Activated CD4-positive, alpha-beta T cell treated with anti-CD3 and anti-CD28 coated beads for 24 hours (primary cell): Measurements from ENCODE around the gene CHIT1.

Experiments used
- DNase-seq, 2 donors: peaks; one replicate each; pipeline ENCODE4 v3.0.0-alpha.2; 2020; ENCODE audit warnings: low read depth in 2 of 2

Gene CHIT1

DNA sequence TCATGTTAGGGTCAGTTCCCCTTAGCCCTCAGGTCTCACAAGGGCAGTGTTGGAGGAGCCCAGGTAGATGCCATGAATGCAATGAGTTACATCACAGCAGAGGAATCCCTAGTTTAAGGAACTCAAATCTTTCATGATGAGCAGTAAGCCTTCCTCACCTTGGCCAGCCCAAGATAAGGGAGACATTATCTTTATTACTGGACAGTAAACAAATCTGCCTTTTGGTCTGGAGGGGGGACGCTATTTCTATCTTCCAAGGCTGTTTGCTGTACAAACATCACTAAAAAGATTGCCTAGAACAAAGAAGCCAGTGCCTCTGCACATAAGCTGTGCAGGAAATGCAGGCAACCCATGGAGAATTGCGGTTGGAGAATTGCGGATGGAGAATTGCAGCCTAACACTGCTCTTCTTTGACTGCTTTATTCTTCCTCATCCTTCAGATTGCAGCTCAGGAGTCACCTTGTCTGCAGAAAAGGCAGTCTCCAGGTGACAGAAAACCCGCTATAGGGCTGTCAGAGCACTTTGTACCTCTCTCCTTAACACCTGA lies 40.7 kb downstream of the CHIT1 start:
- no peak for DNase-seq

DNA sequence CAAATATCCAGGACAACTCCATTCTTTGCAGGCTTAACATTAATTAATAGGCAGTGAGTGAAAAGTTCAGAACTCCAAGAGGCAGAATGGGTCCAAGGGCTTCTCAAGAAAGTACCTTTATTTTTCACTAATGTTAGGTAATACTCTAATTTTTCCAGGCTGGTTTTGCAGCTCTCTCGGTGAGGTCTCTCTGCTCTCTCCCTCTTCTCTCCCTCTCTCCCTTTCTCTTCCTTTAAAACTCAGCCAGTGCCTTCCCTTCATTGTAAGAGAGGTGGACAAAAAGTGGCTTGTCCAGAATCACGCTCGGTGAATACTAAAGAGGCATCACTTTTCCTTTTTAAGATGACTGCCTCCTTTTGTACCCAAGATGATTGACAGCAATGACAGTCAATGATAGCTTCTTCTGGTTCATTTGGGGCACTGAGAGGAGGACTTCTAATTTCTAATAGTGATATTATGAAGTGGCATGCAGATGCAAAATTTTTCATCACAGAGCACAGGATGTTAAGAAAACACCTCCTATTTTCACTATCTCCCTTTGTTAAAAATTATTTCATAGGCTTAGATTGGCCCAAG lies 41.7 kb downstream of the CHIT1 start:
- DNase-seq, result no peak

DNA sequence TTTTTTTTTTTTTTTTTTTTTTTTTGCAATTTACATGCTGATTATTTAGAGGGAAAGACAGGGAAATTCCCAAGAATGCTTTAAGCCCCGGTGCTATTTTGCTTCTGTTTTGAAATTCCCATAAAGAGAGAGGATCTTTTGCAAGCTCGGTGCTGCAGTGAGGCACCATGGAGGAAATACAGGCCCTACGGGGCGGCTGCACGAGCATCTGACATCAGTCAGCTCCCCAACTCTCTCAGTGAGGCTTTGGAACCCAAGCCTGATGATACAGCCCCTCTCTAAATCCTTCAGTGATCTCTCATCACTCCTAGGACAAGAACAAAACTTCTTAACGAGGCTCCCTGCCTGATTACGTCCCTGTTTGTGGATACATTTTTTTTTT lies 42.2 kb downstream of the CHIT1 start:
- DNase-seq, result no peak

DNA sequence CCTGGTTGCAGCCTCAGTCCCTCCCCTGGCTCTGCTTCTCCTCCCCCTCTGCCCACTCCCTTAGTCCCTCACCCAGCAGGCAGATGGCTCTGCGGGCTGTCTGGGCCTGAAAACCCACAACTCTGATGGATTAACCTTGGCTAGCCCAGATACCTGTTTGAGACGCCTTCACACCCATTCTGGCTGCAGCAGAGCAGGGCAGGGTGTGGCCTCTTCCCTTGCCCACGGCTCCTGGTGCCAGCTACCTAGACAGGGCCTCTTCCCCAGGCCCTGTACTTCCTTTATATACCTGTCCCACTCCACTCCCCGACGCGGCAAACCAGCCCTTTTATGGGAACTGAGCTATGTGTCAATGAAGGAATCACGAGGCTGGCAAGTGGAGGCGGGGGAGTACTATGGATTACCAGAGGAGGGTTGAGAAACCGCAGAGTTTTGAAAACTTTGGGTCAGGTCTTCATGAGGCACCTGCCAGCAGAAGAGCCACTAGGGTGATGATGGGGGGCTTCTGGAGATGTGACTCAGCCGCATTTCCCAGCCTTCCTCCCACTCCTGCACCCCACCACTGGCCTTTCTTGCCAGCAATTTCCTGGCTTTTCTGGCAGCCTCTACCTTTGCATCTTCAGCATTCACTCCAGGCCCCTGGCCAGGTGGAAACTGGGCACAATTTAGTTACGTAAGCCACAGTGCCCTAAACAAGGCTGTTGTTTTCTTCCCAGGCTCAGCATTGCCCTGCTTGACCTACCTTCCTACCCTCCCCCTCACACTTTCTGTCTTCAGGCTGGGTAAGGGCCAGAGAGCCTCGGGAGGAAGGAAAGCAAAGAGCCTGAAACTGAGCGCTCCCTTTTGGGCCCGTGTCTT lies 42.8 kb downstream of the CHIT1 start, which contains the start of gene CHI3L1:
CHI3L1 (minus strand) TSS at position 259 of the 858 bp plus-strand sequence; CDS start at position 178, 81 bp downstream.
- no peak for DNase-seq

DNA sequence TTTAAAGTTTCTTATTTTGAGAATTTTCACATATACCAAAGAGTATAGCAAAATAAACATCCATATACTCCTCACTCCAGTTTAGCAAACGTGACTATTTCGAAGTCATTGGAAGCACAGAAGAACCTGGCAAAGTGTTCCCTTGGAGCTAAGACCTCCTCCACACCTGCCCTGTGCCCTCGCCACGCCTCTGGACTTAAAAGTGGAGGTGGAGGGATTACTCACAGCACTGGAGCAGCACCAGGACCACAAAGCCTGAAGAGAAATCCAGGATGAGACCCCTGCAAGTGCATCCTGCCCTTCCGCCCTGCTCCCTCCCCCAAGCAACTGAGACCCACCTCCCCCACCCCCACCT lies 43.4 kb downstream of the CHIT1 start:
- DNase-seq, result no peak

DNA sequence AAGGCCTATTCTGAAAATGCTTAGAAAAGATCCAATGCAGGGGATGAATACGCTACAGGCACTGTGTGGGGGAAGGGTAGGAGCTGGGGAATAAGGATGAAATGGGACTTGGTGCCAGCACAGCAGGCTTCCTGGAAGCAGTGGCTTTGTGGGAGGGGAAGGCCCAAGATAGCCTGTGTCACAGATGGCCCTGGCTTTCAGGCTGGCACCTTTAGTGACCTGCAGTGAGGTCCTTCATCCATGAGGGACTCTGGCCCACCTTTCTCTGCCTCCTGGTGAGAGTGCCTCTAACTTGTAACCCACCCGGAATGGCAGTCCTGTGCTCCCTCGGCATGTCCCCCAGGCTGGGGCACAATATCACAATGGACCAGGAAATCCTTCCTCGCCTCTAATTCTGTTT lies 43.9 kb downstream of the CHIT1 start:
- no peak for DNase-seq

DNA sequence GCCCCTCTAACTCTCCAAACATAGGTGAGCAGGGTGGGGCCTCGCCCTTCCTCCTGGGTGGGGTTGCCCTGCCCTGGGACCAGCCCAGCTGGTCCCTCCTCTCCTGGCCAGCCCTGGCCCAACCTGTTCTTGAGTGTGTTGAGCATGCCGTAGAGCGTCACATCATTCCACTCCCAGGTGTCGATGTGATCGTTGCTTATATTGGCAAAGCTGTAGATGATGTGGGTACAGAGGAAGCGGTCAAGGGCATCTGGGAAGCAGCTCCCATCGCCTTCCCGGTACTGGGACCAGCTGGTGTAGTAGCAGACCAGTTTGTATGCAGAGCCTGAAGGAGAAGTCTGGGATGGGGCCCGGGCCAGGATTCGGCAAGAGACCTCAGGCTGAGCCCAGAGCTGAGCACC lies 44.4 kb downstream of the CHIT1 start:
- no peak for DNase-seq

DNA sequence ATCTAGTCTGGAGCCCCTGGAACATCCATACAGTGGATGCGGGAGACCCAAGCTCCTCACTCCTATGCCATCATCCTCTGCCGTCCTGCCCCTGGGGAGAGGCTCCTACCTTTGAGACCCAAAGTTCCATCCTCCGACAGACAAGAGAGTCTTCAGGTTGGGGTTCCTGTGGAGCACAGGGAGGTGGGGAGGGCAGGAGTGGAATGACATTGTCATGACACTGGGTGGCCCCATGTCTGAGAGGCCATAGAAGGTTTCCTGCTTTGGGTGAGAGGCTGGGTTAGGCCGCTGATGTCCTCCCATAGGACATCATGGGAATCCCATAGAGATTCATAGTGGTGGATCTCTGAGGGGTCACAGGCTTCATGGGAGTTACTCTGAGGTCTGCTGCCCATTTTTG lies 45.0 kb downstream of the CHIT1 start:
- DNase-seq, result no peak

DNA sequence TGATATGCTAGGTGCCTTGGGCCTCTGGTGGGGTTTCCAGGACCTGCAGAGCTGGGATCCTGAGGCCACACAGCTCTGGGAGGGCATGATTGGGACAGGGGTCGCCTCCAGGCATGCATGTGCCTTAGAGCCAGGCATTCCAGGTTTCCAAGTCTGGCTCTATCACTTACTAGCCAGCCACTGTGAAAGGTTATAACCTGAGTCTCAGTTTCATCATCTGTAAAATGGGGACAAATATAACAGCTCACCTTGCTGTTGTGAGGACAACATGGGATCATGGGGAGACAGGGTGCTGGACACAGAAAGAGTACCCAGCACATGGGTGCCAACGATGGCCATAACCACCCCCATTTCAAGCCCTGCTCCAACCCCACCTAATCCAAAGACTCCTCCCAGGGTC lies 45.6 kb downstream of the CHIT1 start:
- DNase-seq, result no peak

DNA sequence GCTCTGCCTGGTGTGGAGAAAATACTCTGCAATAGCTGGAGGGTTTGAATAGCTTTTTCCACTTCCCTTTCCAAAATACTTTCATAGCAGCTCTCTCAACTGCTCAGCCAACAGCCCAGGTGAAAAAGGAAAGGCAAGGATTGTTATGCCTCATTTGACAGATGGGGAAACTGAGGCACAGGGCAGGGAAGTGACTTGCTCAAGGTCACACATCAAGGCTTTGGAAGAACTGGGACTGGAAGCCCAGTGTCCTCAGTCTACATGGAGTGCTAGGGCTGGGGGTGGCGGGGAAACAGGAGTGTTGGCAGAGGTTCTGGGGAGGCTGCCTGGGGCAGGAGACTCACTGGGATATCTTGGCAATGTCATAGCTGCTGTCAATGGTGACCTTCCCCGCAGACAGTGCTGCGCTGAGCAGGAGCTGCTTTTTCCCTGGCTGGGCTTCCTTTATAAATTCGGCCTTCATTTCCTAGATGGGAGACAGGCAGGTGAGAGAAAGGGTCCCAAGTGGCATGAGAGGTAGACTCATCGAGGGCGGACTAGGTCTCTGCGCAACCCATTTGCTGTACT lies 47.0 kb downstream of the CHIT1 start:
- DNase-seq, result no peak

DNA sequence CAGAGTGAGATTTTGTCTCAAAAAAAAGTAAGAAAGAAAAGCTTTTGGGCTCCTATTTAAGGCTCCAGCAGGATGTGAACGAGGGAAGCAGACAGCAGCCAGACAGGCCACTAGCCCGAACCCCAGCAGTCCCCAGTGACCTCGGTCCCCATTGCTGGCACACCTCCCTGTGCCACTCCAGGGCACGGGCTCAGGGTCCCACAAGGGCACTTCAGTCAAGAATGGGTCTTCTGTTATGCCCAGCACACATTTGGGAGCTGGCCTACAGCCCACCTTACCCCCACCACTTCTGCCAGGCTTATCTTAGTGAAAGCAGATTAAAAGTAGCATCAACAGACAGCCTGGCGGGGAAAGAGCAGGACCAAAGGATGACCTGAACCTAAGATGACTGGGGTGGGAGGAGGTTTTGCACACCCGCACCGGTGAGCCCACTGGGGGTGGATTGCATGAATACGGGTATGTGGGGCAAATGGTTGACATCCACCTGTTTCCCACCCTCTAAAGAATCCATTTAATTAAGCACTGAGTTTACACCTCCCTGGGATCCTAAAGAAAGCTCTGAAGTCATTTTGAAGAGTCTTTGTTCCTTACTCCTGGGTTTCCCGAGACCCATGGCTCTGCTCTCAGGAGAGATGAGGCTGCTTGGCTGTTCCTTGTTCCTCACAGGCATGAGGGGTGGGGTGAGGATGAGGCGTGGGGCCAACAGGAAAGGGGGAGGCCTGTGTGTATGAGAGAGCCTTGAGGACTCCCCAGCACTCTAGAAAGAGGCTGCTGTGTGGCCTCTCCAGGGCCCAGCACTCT lies 47.7 kb downstream of the CHIT1 start:
- DNase-seq, result no peak

DNA sequence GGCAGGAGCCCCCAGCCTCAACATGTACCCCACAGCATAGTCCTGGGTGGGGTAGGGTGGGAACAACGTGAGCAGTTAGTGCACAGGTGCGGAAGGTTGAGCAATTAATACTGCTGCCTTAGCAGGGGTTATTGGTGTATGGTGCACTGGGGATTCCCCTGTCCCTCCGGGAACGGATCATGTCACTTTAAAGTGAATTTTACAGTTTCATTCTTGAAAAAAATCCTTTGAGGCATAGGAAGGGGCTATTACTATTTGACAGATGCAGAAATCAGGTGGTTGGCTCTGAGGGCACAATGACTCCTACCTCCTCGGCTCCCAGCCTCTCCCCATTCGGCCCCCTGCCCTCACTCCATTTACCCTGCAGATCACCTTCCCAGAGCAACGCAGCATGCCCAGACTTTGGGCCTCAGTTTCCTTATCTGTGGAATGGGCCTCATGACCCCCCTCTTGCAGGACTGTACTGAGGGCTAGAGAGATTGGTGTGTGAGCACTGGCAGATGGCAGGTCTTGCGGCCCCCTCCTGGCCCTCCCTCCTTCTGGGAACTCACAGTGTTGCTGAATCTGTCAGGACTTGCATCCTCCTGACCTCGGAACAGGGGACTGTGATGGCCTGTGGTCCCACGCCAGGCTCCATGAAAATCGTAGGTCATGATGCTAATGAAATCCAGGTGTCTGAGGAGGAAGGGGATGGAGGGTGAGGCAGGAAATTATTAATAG lies 48.7 kb downstream of the CHIT1 start:
- no peak for DNase-seq

DNA sequence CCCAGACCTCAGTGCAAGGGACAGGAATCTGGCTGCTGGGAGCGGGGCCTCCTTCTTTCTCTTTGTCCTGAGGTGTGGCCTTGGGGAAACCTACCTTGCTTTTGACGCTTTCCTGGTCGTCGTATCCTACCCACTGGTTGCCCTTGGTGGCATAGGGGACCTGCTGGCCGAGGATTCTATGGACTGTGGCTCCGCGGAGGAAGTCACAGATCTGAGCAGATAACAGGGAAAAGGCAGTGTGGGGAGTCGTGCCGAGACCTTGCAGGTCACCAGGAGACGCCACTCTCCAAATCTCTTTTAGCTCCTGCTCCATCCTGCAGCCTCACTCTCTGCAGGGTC lies 49.8 kb downstream of the CHIT1 start:
- no peak for DNase-seq

DNA sequence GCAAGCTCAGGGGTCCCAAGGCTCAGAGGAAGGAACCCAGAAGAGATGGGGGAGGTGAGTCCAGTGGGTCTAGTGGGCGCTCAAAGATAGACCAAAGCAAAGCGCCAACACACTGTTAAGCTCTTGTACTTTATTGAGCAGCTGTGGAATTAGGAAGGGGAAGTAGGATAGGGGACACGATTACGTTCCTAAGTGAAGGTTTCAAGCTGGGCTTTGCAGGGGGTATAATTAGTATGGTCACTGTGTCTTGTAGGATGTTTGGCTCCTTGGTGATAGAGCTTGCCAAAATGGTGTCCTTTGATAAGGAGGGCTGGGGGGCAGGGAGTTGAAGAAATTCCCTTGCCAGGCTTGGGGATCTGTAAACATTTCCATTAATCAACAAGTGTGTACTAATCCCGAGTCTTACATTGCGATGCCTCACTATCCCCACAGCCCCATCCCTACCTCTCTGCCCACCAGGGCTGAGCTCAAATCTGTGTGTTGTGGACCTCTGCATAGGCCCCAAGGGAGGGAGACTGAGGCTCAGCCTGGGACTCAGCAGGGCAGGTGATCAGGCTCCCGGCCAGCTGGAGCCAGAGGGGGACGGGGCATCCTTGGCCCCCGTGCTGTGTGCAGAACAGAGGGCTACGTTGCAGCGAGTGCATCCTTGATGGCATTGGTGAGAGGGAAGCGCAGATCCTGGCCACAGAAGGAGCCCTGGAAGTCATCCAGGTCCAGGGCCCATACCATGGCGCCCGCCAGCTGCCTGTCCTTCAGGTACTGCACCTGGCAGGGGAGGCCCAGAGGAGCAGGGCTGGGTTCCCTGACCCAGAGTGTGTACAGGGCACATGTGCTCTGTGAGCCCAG lies 50.4 kb downstream of the CHIT1 start:
- no peak for DNase-seq

DNA sequence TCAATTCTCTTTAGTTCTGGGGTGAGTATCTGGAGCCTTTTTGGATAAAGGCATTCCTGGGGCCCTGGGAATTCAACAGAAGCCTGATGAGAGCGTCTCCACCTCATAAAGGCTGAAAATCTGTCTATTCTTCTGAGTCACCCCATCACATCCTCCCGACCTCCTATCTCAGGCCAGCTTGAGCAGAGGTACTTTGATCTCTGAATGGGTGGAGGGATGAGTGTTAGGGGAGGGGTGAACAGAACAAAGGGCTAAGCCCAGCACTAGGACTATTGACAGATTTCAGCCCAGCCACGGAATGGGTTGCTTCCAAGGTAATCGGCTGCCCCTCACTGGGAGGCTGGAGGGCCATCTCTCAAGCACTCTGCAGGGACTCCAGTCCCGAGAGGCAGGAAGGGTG lies 51.4 kb downstream of the CHIT1 start:
- no peak for DNase-seq

DNA sequence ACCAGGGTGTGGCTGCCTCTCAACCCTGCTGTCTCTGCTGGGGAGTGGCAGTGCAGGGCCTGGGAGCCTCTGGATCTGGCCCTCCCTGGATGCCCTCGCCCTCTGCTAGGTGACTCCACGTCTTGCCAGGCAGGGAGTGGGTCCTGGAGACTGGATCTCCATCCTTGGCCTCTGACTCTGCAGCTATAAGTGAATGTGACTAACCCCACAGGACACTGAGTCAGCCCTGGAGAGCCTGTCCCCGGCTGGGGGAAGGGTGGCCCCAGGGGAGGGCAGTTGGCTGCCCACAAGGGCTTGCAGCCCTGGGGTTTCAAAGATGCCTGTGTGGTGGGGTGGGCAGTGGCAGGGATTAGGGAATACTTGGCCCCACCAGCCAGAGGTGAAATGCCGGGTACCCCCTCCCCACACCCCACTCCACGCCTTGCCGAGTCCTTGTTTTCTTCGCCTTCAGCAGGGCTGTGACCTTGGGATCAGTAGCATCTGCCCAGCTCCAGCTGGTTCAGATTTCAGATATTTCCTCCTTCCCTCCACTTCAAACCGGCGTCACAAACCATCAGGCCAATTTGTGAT lies 51.9 kb downstream of the CHIT1 start:
- DNase-seq, result no peak

DNA sequence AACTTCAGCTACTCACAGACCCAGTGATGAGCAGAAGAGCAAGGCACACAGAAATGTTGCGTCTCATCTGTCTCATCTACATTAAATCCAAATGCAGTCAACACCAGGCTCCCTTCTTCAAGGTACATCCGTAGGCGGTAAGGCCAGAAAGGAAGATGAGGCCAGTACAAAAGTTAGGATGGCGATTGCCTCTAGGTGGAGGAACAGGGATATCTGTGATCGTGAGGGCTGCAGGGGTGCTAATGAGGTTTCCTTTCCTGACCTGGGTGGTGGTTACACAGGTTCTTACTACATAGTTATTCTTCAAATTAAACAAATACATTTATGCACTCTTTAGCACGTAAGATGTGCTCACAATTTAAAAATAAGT lies 52.5 kb downstream of the CHIT1 start:
- DNase-seq, result no peak

DNA sequence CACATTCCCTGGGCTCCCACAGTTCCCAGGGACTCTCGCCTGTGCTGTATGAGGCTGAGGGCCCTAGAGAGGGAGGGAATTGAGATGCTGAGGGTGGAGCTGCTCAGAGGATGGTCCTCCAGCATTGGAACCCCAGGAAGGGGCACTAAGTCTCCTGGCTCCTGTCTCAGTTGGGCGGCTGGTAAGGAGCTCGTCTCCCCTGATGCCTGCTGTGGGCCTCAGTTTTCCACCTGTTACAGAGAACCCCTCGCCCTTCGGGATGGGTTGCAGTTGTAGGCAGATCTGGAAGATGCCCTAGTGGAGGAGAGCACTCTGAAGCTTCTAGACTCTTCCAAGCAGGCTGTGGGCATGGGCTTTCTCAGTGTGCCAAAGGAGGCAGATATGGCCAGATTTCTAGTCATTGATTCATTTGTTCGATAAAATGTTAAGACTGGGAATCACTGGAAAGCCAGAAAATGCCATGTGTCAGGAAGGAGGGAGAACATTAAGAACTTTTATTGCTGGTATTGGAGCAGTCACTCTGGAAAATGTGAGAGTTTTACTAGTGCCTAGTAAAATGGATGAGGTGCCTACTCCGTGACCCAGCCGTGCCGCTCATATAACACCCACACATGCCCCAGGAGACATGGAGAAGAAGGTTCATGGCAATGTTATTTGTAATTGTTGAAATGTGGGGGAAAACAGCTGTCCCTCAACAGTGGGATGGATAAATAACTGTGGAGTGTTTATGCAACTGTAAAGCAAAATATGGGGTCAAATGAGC lies 53.0 kb downstream of the CHIT1 start:
- no peak for DNase-seq

DNA sequence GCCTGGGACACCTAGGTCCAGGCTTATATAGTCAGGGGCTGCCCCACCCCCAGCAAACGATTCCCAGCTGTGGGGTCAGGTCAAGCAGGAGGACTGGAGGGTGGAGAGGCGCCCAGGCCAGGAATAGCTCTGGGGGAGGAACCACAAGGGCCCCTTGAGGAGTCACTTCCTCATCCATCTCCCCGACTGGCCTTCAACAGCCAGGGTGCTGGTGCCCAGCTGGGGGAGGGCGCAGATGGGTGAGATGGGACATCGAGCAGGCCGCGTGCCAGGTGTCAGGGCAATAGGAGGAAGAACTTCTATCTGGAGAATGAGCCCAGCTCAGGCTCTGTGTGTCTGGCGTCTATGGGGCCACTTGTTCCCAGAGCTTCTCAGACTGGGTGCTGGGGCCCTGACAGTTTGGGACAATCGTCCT lies 53.6 kb downstream of the CHIT1 start:
- DNase-seq, result no peak
